Immature natural killer cell (primary cell): Measurements from ENCODE around the gene CTAG1A. TPM values are rescaled to one million over a fixed set of nuclear protein-coding genes. Genes with fewer than 3 reads are reported as not detected.
"Not testable (repeated sequence)": the region's sequence is repeated elsewhere in the genome, so short reads cannot be mapped to it uniquely, and the experiment has no call there.

Experiments used
- DNase-seq, 3 donors: peaks; one replicate each; pipeline ENCODE4 v3.0.0; 2022; ENCODE audit warnings: mixed read lengths in 1 of 3
- H3K27ac Mint-ChIP-seq, 6 donors: one replicate each; pipeline ENCODE4 v1.8.0; 2020; ENCODE audit warnings: mixed read lengths in 6 of 6, mild to moderate bottlenecking in 5 of 6, inconsistent platforms in 4 of 6, moderate library complexity in 3 of 6
- H3K27me3 Mint-ChIP-seq, 3 donors: one replicate each; pipeline ENCODE4 v1.8.0; 2020 to 2021; ENCODE audit warnings: low read depth in 3 of 3, mild to moderate bottlenecking in 3 of 3, mixed read lengths in 3 of 3, moderate library complexity in 3 of 3, inconsistent platforms in 1 of 3
- H3K36me3 Mint-ChIP-seq, 3 donors: one replicate each; pipeline ENCODE4 v1.8.0; 2020; ENCODE audit warnings: mixed read lengths in 3 of 3, inconsistent platforms in 2 of 3, mild to moderate bottlenecking in 2 of 3
- H3K4me1 Mint-ChIP-seq, 2 donors: one replicate each; pipeline ENCODE4 v1.8.0; 2020; ENCODE audit warnings: inconsistent platforms in 2 of 2, mild to moderate bottlenecking in 2 of 2, mixed read lengths in 2 of 2, moderate library complexity in 1 of 2
- H3K4me3 Mint-ChIP-seq, 5 donors: one replicate each; pipeline ENCODE4 v1.8.0; 2020; ENCODE audit warnings: mild to moderate bottlenecking in 5 of 5, mixed read lengths in 5 of 5, inconsistent platforms in 3 of 5, moderate library complexity in 3 of 5
- H3K9me3 Mint-ChIP-seq, 6 donors: one replicate each; pipeline ENCODE4 v1.8.0; 2020; ENCODE audit warnings: mild to moderate bottlenecking in 6 of 6, mixed read lengths in 6 of 6, inconsistent platforms in 4 of 6, moderate library complexity in 3 of 6
- polyA plus RNA-seq, 3 donors: library from polyadenylated mRNA; unstranded; fragments of 300-500 nt; fragmentation: Illumina TruSeq; gene quantifications; one replicate each; pipeline ENCODE4 v1.2.3, GENCODE V29; 2021

The CTAG1A gene
- polyA plus RNA-seq, 3 donors from 2014 or later: not detected

- H3K36me3 Mint-ChIP-seq, DNase-seq, H3K27ac Mint-ChIP-seq, H3K4me1 Mint-ChIP-seq, H3K4me3 Mint-ChIP-seq, H3K9me3 Mint-ChIP-seq, H3K27me3 Mint-ChIP-seq: not testable (repeated sequence)
Observed at GRCh38 chrX:154611146-154611545, 26.2 kb downstream of the CTAG1A start.

DNA sequence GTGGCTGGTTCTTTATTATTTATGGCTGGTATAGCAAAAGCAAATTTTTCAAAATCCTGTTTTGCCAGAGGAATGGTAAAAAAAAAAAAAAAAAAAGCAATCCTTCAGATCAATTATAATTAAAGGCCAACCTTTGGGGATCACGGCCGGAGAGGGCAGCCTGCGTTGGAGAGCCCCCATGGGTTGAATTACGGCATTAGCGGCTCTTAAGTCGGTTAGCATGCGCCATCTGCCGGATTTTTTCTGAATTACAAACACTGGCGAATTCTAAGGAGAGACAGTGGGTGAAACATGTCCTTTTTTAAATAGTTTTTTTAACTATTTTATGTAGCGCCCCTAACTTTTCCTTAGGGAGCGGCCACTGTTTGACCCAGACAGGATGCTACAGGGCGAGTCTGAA, 28.7 kb downstream of the CTAG1A start:
- not testable (repeated sequence) for H3K36me3 Mint-ChIP-seq, H3K9me3 Mint-ChIP-seq, H3K27ac Mint-ChIP-seq, DNase-seq, H3K4me1 Mint-ChIP-seq, H3K4me3 Mint-ChIP-seq, H3K27me3 Mint-ChIP-seq

DNA sequence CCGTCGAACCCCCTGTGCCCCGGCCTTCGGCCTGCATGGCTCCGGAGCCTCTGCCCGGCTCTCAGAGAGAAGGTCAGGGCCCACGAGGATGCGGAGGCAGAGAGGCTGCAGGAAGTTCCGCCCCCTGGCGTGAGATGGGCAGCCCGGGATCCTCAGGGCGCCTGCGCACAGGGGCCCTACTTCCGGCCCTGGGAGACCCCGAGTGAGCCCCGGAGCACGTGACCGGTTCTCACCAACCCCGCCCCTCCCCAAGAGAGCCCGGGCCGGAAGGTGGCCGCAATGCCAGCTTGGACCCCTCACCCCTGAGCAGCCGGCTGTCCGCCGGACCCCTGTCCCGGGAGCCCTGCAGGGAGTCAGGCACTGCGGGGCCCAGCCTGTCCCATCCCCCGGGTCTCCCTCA, 34.2 kb downstream of the CTAG1A start, which contains the start of gene CTAG1B:
Gene CTAG1B, minus strand, starts transcription at position 101 of the 400 bp plus-strand sequence. Its CDS starts 64 bp downstream, at position 37.
- H3K36me3 Mint-ChIP-seq, H3K9me3 Mint-ChIP-seq, H3K27me3 Mint-ChIP-seq, H3K27ac Mint-ChIP-seq, H3K4me3 Mint-ChIP-seq, H3K4me1 Mint-ChIP-seq, DNase-seq: not testable (repeated sequence)

DNA sequence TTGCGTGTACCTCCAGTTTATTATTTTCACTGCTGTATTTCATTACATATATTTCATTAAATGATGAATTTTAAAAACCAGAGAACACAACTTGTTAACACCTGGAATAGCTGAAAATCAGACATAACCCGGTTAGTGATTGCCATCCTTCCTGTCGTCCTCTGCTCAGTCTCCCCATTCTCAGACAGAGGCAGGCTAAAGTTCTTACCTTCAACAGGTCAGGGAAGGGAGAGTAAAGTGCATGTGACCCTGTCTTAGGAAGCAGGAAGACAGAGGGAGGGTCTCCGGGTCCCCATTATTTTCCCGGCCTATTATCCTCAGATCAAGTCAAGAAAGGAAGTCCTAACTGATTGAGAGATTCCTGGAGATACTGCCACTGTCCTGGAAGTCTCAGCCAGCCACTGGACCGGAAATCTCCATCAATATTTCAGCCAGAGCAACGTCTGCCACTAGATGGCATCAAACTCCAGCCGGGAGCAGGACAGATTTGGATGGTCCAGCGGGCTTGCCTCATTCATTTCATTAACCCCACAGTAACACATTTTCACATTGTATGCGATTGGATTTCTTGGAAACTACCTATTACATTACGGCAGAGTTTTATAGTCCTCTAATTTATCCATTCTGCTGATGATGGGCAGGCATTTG, 36.0 kb downstream of the CTAG1A start:
- H3K4me3 Mint-ChIP-seq, DNase-seq, H3K4me1 Mint-ChIP-seq, H3K27ac Mint-ChIP-seq, H3K9me3 Mint-ChIP-seq, H3K27me3 Mint-ChIP-seq, H3K36me3 Mint-ChIP-seq: not testable (repeated sequence)

DNA sequence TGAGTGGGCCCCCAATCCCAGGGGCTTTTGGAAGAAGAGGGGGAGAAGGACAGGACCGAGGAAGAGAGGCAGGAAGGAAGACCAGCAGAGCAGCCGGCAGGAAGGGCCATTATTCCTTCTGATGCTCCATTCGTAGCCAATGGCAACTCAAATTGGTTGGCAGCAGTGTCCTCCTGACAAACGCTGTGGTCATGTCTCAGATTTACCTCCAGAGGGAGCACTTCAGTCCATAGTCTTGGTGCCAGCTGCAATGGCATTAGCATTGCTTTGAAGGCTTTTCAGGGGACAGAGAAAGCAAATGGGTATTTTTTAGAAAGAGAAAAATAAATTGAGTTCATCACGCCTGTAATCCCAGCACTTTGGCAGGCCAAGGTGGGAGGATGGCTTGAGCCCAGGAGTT, 44.0 kb downstream of the CTAG1A start:
- H3K9me3 Mint-ChIP-seq, H3K36me3 Mint-ChIP-seq, H3K4me3 Mint-ChIP-seq, H3K27ac Mint-ChIP-seq, H3K4me1 Mint-ChIP-seq, H3K27me3 Mint-ChIP-seq, DNase-seq: not testable (repeated sequence)

DNA sequence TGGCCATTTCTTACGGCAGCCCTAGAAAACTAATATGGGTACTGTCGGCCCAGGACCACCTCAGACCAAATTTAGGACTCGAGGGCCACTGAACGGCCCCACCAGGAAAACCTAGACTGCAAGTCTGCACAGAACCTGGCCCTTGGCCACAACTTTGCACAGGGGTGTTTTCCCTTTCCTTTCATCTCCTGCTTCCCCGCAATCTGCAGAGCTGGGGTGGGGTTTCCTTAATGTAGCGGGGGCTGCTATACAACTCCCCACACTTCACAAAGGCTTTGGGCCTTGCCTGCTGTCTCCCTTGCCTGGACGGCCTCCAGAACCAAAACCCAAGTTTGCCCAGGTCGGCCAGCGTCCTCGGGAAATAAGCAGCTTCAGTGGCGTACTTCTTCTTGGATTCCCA, 46.0 kb downstream of the CTAG1A start:
- H3K27ac Mint-ChIP-seq, H3K4me3 Mint-ChIP-seq, H3K4me1 Mint-ChIP-seq, H3K9me3 Mint-ChIP-seq, H3K27me3 Mint-ChIP-seq, H3K36me3 Mint-ChIP-seq, DNase-seq: not testable (repeated sequence)

GRCh38 chrX:154633661-154634060, 48.7 kb downstream of the CTAG1A start:
- not testable (repeated sequence) for H3K27me3 Mint-ChIP-seq, H3K9me3 Mint-ChIP-seq, H3K4me3 Mint-ChIP-seq, DNase-seq, H3K27ac Mint-ChIP-seq, H3K4me1 Mint-ChIP-seq, H3K36me3 Mint-ChIP-seq

Other genes starting within 250 kb of the CTAG1A start
- gene FLNA, start 210.5 kb upstream of the CTAG1A start, polyA plus RNA-seq: 1,000 to 10,000 TPM in 1 of 3 donors, 100 to 1,000 TPM in 2; 135 to 1,231 (median 241) TPM
- gene EMD, start 205.8 kb upstream of the CTAG1A start, polyA plus RNA-seq: 10 to 100 TPM; 27.2 to 31.2 (median 28.9) TPM
- gene RPL10, start 186.8 kb upstream of the CTAG1A start, polyA plus RNA-seq: 1,000 to 10,000 TPM; 2,085 to 3,021 (median 2,819) TPM
- 10 to 100 TPM; 14.1 to 21.1 (median 17.8) TPM for gene DNASE1L1, start 175.9 kb upstream of the CTAG1A start, polyA plus RNA-seq
- gene TAFAZZIN, start 173.6 kb upstream of the CTAG1A start, polyA plus RNA-seq: 10 to 100 TPM; 24.9 to 39.2 (median 32.4) TPM
- 100 to 1,000 TPM in 2 of 3 donors, 10 to 100 TPM in 1; 98.3 to 193 (median 154) TPM for gene ATP6AP1, start 156.5 kb upstream of the CTAG1A start, polyA plus RNA-seq
- 10 to 100 TPM; 20.9 to 37.8 (median 29.2) TPM for gene GDI1, start 148.0 kb upstream of the CTAG1A start, polyA plus RNA-seq
- gene FAM50A, start 141.0 kb upstream of the CTAG1A start, polyA plus RNA-seq: 10 to 100 TPM; 45.2 to 63.3 (median 53.3) TPM
- gene PLXNA3, start 126.9 kb upstream of the CTAG1A start, polyA plus RNA-seq: 1 to 10 TPM in 1 of 3 donors, under 1 TPM in 1, not detected in 1; 0.20 to 1.4 TPM
- gene LAGE3, start 105.9 kb upstream of the CTAG1A start, polyA plus RNA-seq: 10 to 100 TPM; 30.5 to 65.0 (median 52.4) TPM
- 10 to 100 TPM; 56.3 to 68.9 (median 61.2) TPM for gene UBL4A, start 98.5 kb upstream of the CTAG1A start, polyA plus RNA-seq
- 100 to 1,000 TPM in 1 of 3 donors, 10 to 100 TPM in 2; 53.1 to 110 (median 91.1) TPM for gene SLC10A3, start 94.5 kb upstream of the CTAG1A start, polyA plus RNA-seq
- 10 to 100 TPM; 27.1 to 31.3 (median 30.1) TPM for gene FAM3A, start 68.9 kb upstream of the CTAG1A start, polyA plus RNA-seq
- gene G6PD, start 38.3 kb upstream of the CTAG1A start, polyA plus RNA-seq: 10 to 100 TPM; 10.5 to 24.9 (median 12.1) TPM
- gene IKBKG, start 37.5 kb upstream of the CTAG1A start, polyA plus RNA-seq: 10 to 100 TPM; 41.4 to 69.4 (median 45.9) TPM
- not detected for gene CTAG1B, start 34.1 kb downstream of the CTAG1A start, polyA plus RNA-seq
- gene CTAG2, start 68.4 kb downstream of the CTAG1A start, polyA plus RNA-seq: not detected
- 10 to 100 TPM in 2 of 3 donors, 1 to 10 TPM in 1; 9.3 to 23.6 (median 15.6) TPM for gene GAB3, start 165.9 kb downstream of the CTAG1A start, polyA plus RNA-seq
- 10 to 100 TPM; 21.1 to 35.5 (median 32.3) TPM for gene DKC1, start 177.7 kb downstream of the CTAG1A start, polyA plus RNA-seq
- 10 to 100 TPM; 18.0 to 37.5 (median 23.2) TPM for gene MPP1, start 220.4 kb downstream of the CTAG1A start, polyA plus RNA-seq
- not detected for gene SMIM9, start 249.5 kb downstream of the CTAG1A start, polyA plus RNA-seq